Measurements from ENCODE around the gene OR4D11.
"Not testable (repeated sequence)": the region's sequence is repeated elsewhere in the genome, so short reads cannot be mapped to it uniquely, and the experiment has no call there.

Gene OR4D11

DNA sequence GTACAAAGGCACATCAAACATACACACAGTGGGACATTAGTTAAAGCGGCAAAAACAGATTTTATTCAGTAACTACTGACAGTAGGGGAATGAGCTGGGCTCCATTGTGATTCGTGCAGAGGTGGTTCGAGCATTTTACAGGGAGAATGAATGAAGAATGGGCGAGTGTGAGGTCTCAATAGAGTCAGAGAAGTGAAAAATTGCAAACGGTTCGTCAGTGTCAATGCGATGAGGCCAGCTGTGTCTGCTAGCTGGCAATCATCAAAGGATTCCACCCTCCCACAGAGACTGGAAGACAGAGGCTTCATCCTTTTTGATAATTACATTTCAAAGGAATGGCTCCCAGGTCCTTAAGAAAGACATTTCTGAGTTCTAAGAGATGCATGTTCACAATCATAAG, 25.3 kb downstream of the OR4D11 start:
- TF ChIP-seq, protein P1, sequence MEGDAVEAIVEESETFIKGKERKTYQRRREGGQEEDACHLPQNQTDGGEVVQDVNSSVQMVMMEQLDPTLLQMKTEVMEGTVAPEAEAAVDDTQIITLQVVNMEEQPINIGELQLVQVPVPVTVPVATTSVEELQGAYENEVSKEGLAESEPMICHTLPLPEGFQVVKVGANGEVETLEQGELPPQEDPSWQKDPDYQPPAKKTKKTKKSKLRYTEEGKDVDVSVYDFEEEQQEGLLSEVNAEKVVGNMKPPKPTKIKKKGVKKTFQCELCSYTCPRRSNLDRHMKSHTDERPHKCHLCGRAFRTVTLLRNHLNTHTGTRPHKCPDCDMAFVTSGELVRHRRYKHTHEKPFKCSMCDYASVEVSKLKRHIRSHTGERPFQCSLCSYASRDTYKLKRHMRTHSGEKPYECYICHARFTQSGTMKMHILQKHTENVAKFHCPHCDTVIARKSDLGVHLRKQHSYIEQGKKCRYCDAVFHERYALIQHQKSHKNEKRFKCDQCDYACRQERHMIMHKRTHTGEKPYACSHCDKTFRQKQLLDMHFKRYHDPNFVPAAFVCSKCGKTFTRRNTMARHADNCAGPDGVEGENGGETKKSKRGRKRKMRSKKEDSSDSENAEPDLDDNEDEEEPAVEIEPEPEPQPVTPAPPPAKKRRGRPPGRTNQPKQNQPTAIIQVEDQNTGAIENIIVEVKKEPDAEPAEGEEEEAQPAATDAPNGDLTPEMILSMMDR (IDR thresholded peaks at IDR 0.05; ENCODE audit: insufficient read depth, missing control alignments) = no peak
- FAIRE-seq = no peak

GRCh38 chr11:59532620-59533019, 29.2 kb downstream of the OR4D11 start:
- TF ChIP-seq, protein P1 (IDR thresholded peaks at IDR 0.05; ENCODE audit: insufficient read depth, missing control alignments) = no peak
- no peak for FAIRE-seq

More for the DNA sequence above, 25.3 kb downstream of the OR4D11 start:
- DNase-seq (ENCODE audit: insufficient read length, low spot score) = no peak

DNA sequence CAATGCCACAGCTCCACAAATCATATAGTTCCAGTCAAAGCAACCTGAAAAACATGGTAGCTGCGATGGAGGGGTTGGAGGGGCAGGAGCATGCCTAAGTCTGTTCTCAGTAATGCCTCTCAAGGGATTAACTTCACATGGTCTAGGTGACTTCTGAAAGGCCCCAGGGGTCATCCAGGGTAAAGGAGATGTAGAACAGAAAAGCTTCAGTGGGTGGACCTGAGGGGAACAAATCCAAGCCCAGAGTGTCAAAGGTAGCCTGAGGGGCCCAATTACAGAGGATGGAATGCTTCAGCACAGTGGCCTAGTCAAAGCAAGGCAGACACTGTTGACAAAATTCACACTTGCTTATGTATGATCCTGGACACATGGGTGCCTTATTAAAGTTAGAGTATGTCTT, 31.3 kb downstream of the OR4D11 start:
- DNase-seq (ENCODE audit: insufficient read length, low spot score) = no peak
- no peak for FAIRE-seq
- TF ChIP-seq, protein P1 (IDR thresholded peaks at IDR 0.05; ENCODE audit: insufficient read depth, missing control alignments) = no peak

More at GRCh38 chr11:59532620-59533019, 29.2 kb downstream of the OR4D11 start:
- no peak for DNase-seq (ENCODE audit: insufficient read length, low spot score)

DNA sequence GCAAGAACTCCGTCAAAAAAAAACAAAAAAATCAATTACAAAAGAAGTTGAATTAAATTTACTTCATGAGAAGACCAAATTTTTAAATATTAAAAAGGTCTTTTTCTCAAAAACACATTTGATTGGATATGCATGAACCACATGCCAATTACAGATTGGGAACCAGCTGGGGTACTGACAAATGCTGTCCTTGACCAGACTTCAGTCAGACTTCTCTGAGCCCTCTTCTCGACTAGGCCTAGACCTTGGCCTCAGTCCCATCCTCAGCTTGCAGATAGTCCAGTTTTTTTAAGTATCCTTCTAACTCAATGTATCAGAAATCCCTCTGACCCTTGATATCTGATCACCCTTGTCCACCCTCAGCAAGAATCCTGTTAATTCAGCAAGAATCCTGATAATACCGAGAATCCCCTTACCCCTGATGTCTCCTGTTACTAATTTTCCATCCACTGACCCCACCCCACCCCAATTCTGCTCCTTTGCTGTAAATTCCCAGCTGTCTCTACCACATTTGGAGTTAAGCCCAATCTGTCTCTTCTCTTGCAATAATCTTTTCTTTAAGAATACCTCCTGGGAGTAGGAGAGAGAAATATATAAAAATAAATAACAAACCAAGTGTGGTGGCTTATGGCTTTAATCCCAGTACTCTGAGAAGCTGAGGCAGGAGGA, 38.9 kb downstream of the OR4D11 start:
- no peak for DNase-seq (ENCODE audit: insufficient read length, low spot score)
- FAIRE-seq = no peak
- TF ChIP-seq, protein P1 (IDR thresholded peaks at IDR 0.05; ENCODE audit: insufficient read depth, missing control alignments) = no peak

GRCh38 chr11:59543713-59544112, 40.3 kb downstream of the OR4D11 start:
- not testable (repeated sequence) for DNase-seq (ENCODE audit: insufficient read length, low spot score); FAIRE-seq

DNA sequence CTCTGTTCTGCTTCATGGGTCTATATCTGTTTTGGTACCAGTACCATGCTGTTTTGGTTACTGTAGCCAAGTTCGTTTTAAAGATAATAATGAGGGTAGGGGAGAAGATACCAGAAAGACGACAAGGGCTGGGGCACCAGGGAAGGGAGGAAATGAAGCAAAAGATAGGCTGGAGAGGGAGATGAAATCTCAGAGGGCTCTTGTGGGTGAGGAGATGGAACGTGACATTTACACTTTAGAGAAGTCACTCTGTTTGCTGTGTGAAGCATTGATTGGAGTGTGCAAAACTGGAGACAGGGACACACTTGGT, 41.4 kb downstream of the OR4D11 start:
- FAIRE-seq = no peak
- TF ChIP-seq, protein P1 (IDR thresholded peaks at IDR 0.05; ENCODE audit: insufficient read depth, missing control alignments) = no peak
- DNase-seq (ENCODE audit: insufficient read length, low spot score) = no peak

GRCh38 chr11:59545179-59546020, 42.0 kb downstream of the OR4D11 start:
- TF ChIP-seq, protein P1 (IDR thresholded peaks at IDR 0.05; ENCODE audit: insufficient read depth, missing control alignments) = no peak
- FAIRE-seq = no peak
- no peak for DNase-seq (ENCODE audit: insufficient read length, low spot score)

GRCh38 chr11:59547605-59548308, 44.4 kb downstream of the OR4D11 start:
- DNase-seq (ENCODE audit: insufficient read length, low spot score); FAIRE-seq: not testable (repeated sequence)

Measured in D721Med (cell line).